Measurements from ENCODE around the gene SPDYE18.
"Not testable (repeated sequence)": the region's sequence is repeated elsewhere in the genome, so short reads cannot be mapped to it uniquely, and the experiment has no call there.

Gene SPDYE18

GRCh38 chr7:77005461-77006057 is 56.8 kb downstream of the SPDYE18 start:
- DNase-seq: not testable (repeated sequence)

GRCh38 chr7:77004151-77004550 is 58.2 kb downstream of the SPDYE18 start:
- not testable (repeated sequence) for DNase-seq

- not testable (repeated sequence) for DNase-seq
Observed at GRCh38 chr7:77003241-77003640, 59.1 kb downstream of the SPDYE18 start.

GRCh38 chr7:77002678-77003233 is 59.6 kb downstream of the SPDYE18 start:
- not testable (repeated sequence) for DNase-seq

GRCh38 chr7:77002104-77002503 is 60.3 kb downstream of the SPDYE18 start:
- DNase-seq: not testable (repeated sequence)
